ENCODE results near the gene RBM18.

The RBM18 gene

GRCh38 chr9:122213102-122213588 lies 51.5 kb downstream of the RBM18 start:
- no peak for TF ChIP-seq ZNF274 (IDR thresholded peaks at IDR 0.05; ENCODE audit: low read depth, low read length)
- no peak overlapping the region; the same call in 1 of the 2 replicates for H3K4me3 ChIP-seq (ENCODE audit: low read length)

- no peak for TF ChIP-seq ZNF274 (IDR thresholded peaks at IDR 0.05; ENCODE audit: low read depth, low read length)
Observed at GRCh38 chr9:122212473-122213004, 52.1 kb downstream of the RBM18 start.

GRCh38 chr9:122209451-122209850 lies 55.2 kb downstream of the RBM18 start:
- H3K4me3 ChIP-seq (ENCODE audit: low read length): no peak overlapping the region
- TF ChIP-seq ZNF274 (IDR thresholded peaks at IDR 0.05; ENCODE audit: low read depth, low read length): no peak

More at GRCh38 chr9:122212473-122213004, 52.1 kb downstream of the RBM18 start:
- no peak overlapping the region for H3K4me3 ChIP-seq (ENCODE audit: low read length)

- H3K4me3 ChIP-seq (ENCODE audit: low read length): no peak overlapping the region
- no peak for TF ChIP-seq ZNF274 (IDR thresholded peaks at IDR 0.05; ENCODE audit: low read depth, low read length)
Observed at GRCh38 chr9:122207096-122207495, 57.5 kb downstream of the RBM18 start.

GRCh38 chr9:122206118-122207046 lies 58.3 kb downstream of the RBM18 start:
- no peak for TF ChIP-seq ZNF274 (IDR thresholded peaks at IDR 0.05; ENCODE audit: low read depth, low read length)
- no peak overlapping the region for H3K4me3 ChIP-seq (ENCODE audit: low read length)

GRCh38 chr9:122205176-122205575 lies 59.5 kb downstream of the RBM18 start:
- no peak overlapping the region for H3K4me3 ChIP-seq (ENCODE audit: low read length)
- TF ChIP-seq ZNF274 (IDR thresholded peaks at IDR 0.05; ENCODE audit: low read depth, low read length): no peak

GRCh38 chr9:122204491-122204890 lies 60.1 kb downstream of the RBM18 start:
- no peak overlapping the region for H3K4me3 ChIP-seq (ENCODE audit: low read length)
- TF ChIP-seq ZNF274 (IDR thresholded peaks at IDR 0.05; ENCODE audit: low read depth, low read length): no peak

- no peak overlapping the region for H3K4me3 ChIP-seq (ENCODE audit: low read length)
- no peak for TF ChIP-seq ZNF274 (IDR thresholded peaks at IDR 0.05; ENCODE audit: low read depth, low read length)
Observed at GRCh38 chr9:122204055-122204454, 60.6 kb downstream of the RBM18 start.

- no peak for TF ChIP-seq ZNF274 (IDR thresholded peaks at IDR 0.05; ENCODE audit: low read depth, low read length)
- no peak overlapping the region for H3K4me3 ChIP-seq (ENCODE audit: low read length)
Observed at GRCh38 chr9:122202111-122202510, 62.5 kb downstream of the RBM18 start.

- no peak for TF ChIP-seq ZNF274 (IDR thresholded peaks at IDR 0.05; ENCODE audit: low read depth, low read length)
- no peak overlapping the region for H3K4me3 ChIP-seq (ENCODE audit: low read length)
Observed at GRCh38 chr9:122201641-122202040, 63.0 kb downstream of the RBM18 start.

GRCh38 chr9:122200960-122201595 lies 63.6 kb downstream of the RBM18 start:
- H3K4me3 ChIP-seq (ENCODE audit: low read length): no peak overlapping the region
- TF ChIP-seq ZNF274 (IDR thresholded peaks at IDR 0.05; ENCODE audit: low read depth, low read length): no peak

- no peak overlapping the region for H3K4me3 ChIP-seq (ENCODE audit: low read length)
- TF ChIP-seq ZNF274 (IDR thresholded peaks at IDR 0.05; ENCODE audit: low read depth, low read length): no peak
Observed at GRCh38 chr9:122197882-122198281, 66.8 kb downstream of the RBM18 start.

- H3K4me3 ChIP-seq (ENCODE audit: low read length): no peak overlapping the region
- no peak for TF ChIP-seq ZNF274 (IDR thresholded peaks at IDR 0.05; ENCODE audit: low read depth, low read length)
Observed at GRCh38 chr9:122197426-122197825, 67.2 kb downstream of the RBM18 start.

- no peak for TF ChIP-seq ZNF274 (IDR thresholded peaks at IDR 0.05; ENCODE audit: low read depth, low read length)
Observed at GRCh38 chr9:122195875-122196274, 68.8 kb downstream of the RBM18 start.

GRCh38 chr9:122193651-122194050 lies 71.0 kb downstream of the RBM18 start:
- no peak for TF ChIP-seq ZNF274 (IDR thresholded peaks at IDR 0.05; ENCODE audit: low read depth, low read length)
- no peak overlapping the region for H3K4me3 ChIP-seq (ENCODE audit: low read length)

More at GRCh38 chr9:122195875-122196274, 68.8 kb downstream of the RBM18 start:
- no peak overlapping the region for H3K4me3 ChIP-seq (ENCODE audit: low read length)
